GM10248 (cell line): ENCODE data around the gene MORF4L1.

Experiments used
- CTCF ChIA-PET: fragments of 300-600 bp; sonication (Branson Sonifier 250); formaldehyde crosslinking; extraction: SDS; loops from one replicate; lab custom pipeline; 2021; ENCODE audit warnings: antibody characterized with exemption; lab: Yijun Ruan, JAX
- POLR2A ChIA-PET: fragments of 350-650 bp; sonication (Branson Sonifier 250); formaldehyde crosslinking; extraction: SDS; loops from one replicate; lab custom pipeline; 2020; ENCODE audit warnings: antibody characterized with exemption; lab: Yijun Ruan, JAX
- DNase-seq: peaks from one replicate; pipeline ENCODE4 v3.0.0; 2012; ENCODE audit errors: extremely low spot score
- TF ChIP-seq, protein P1 (sequence below): IDR thresholded peaks from 2 replicates; pipeline ENCODE4 v1.5.1; 2012; ENCODE audit warnings: mild to moderate bottlenecking, low read depth; ENCODE audit errors: extremely low read depth, missing control alignments, control extremely low read depth

Gene MORF4L1

GRCh38 chr15:78943692-78944091 is 71.0 kb downstream of the MORF4L1 start:
- ChIA-PET POLR2A (interaction anchor here (1.5 kb wide), 1 partner anchor 35 kb away, joined by 5 read pairs; no protein-coding TSS in a partner anchor), CTCF (interaction anchor here (1.0 to 1.7 kb wide), 3 partner anchors 31 to 37 kb away, joined by 3 to 5 read pairs (median 4); no protein-coding TSS in a partner anchor)
- DNase-seq, result no peak
- TF ChIP-seq, protein P1, sequence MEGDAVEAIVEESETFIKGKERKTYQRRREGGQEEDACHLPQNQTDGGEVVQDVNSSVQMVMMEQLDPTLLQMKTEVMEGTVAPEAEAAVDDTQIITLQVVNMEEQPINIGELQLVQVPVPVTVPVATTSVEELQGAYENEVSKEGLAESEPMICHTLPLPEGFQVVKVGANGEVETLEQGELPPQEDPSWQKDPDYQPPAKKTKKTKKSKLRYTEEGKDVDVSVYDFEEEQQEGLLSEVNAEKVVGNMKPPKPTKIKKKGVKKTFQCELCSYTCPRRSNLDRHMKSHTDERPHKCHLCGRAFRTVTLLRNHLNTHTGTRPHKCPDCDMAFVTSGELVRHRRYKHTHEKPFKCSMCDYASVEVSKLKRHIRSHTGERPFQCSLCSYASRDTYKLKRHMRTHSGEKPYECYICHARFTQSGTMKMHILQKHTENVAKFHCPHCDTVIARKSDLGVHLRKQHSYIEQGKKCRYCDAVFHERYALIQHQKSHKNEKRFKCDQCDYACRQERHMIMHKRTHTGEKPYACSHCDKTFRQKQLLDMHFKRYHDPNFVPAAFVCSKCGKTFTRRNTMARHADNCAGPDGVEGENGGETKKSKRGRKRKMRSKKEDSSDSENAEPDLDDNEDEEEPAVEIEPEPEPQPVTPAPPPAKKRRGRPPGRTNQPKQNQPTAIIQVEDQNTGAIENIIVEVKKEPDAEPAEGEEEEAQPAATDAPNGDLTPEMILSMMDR, result no peak

GRCh38 chr15:78944202-78944625 is 71.5 kb downstream of the MORF4L1 start:
- DNase-seq, result no peak
- ChIA-PET CTCF (interaction anchor here (0.7 to 1.7 kb wide), 6 partner anchors 30 to 63 kb away, joined by 3 to 6 read pairs (median 4); no protein-coding TSS in a partner anchor), POLR2A (interaction anchor here (0.5 to 1.5 kb wide), 2 partner anchors 35 to 39 kb away, joined by 3 to 5 read pairs; no protein-coding TSS in a partner anchor)
- TF ChIP-seq, protein P1, result no peak

DNA sequence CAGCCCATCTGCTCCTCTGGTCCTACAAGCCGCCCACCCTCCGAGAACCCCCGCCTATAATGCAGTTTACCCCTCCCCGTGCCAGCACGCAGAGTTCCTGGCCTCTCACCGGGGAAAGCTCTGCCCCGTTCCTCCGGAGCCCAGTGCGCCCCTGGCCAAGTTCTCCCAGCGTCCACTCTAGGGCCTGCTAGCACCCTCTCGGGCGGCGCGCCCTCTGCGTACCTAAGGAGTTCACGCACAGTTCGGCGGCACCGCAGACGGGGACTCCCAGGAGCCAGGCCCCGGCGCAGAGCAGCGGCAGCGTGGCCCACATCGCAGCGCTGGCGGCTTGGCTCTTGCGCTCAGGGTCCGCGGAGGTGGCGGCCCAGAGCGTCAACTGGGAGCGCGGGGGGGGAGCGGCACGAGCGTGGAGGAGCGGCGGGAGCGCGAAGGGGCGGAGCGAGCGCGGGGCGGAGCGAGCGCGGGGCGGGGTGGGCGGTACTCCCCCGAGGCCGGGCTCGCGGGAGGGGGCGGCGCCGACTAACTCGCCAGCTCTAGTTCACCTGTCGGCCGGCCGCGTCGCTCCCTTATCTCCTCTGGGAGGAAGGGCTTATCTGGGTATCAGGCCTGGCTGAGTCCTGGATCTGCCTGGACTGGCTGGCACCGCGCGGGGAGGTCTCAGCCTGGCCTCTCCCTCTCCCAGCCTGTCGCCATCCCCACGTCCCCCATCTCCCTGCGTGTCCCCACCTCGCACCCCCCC is 72.1 kb downstream of the MORF4L1 start, which contains the start of gene CTSH:
CTSH (minus strand) TSS at position 378 of the 739 bp plus-strand sequence; CDS start at position 313, 65 bp downstream.
- ChIA-PET POLR2A (interaction anchor here (0.6 to 1.5 kb wide), 2 partner anchors 24 to 36 kb away, joined by 5 to 9 read pairs; no protein-coding TSS in a partner anchor), CTCF (interaction anchor here (0.7 to 1.7 kb wide), 6 partner anchors 30 to 62 kb away, joined by 3 to 6 read pairs (median 4); no protein-coding TSS in a partner anchor)
- TF ChIP-seq, protein P1, result no peak
- peak; percentile 94 for DNase-seq

- no peak for DNase-seq
- TF ChIP-seq, protein P1, result no peak
- CTCF ChIA-PET, result interaction anchor here (1.4 kb wide), 1 partner anchor 37 kb away, joined by 4 read pairs; no protein-coding TSS in a partner anchor
- POLR2A ChIA-PET, result no interaction called here
Observed at GRCh38 chr15:78946493-78946892, 73.8 kb downstream of the MORF4L1 start.

DNA sequence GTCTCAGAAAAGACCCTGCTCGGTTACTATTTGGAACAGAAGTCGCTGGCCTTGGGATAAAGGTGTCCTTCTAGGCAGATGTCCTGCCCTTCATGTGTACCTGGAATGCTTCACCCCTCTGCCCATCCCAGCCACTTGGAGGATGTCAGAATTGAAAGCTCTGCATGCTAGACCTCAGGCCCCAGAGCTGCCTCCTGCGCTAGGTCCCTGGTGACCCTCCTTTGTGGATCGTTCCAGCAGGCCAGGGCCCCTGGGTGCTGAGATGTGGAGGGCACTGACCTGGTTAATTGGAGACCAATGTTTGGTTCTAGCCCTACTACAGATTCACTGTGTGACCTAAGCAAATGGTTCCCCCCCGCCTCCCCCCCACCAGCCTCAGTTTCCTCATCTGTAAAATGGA is 74.8 kb downstream of the MORF4L1 start:
- ChIA-PET CTCF (interaction anchor here (1.4 kb wide), 1 partner anchor 38 kb away, joined by 4 read pairs; no protein-coding TSS in a partner anchor), POLR2A (no interaction called here)
- no peak for DNase-seq
- TF ChIP-seq, protein P1, result no peak
